ENCODE results near the gene METTL5. TPM values are rescaled to one million over a fixed set of nuclear protein-coding genes. Genes with fewer than 3 reads are reported as not detected.

METTL5 gene
- total RNA-seq, 2 donors from 2014 or later, result 76.1 to 102 TPM

DNA sequence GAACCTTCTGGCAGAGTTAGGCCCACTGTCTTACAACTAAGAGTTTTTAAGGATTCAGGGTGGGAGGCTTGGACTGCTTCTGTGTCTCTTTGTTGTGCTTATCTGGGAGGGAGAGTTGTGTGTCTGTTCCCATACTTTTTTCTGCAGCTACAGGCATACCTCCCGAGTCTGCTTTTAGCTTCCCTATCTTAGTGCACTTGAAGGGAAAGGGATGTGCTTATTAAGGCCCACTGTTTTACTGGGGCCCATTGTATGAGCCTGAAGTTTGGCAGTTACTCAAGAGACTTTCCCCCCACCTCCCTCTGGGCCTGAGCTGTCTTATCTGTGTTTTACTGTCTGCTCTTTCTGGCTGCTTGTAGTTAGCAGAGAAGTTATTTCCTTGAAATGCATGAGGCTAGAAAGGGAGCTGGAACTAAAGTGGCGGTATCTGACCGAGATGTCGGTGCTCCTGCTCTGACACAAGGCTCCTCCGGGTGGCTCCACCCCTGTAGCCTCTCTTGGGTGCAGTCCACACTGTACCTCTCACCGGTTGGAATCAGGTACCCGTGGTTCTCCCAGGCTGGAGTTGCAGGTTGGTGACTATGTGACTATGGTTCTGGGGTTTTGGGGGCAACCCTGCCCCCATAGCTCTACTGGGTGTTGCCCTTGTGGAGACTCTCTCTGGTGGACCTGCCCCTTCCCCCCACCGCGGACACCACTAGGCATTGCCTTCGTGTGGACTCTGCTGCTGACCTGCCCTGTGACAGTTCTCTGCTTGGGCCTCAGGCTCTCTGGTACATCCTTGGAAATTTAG, 15.4 kb upstream of the METTL5 start:
- no peak overlapping the region for H3K4me3 Mint-ChIP-seq
- WGBS, 2 experiments (ENCODE audit: insufficient coverage in 1 of 2, insufficient read length in 1 of 2), result 90 to 97% methylated on average over 5 to 10 of the region's 10 CpGs
- Histone ChIP-seq H3K4me1 (ENCODE audit: control insufficient read depth, insufficient read depth, low read length) (no peaks in the 10 kb centered on the region), H3K27me3 (ENCODE audit: control insufficient read depth, insufficient read depth, low read length, poor library complexity, severe bottlenecking) (no peaks in the 10 kb centered on the region), H3K9ac (ENCODE audit: extremely low read depth, low read length, poor library complexity, severe bottlenecking) (no peak overlapping the region), H3K4me3 (ENCODE audit: low read length) (no peak overlapping the region), H3K27ac (ENCODE audit: low read depth, low read length) (no peak overlapping the region), H3K36me3 (ENCODE audit: control insufficient read depth, insufficient read depth, low read length) (peaks cover 11% of the 10 kb centered on the region), H3K9me3 (ENCODE audit: control insufficient read depth, low read length) (peaks cover 11% of the 10 kb centered on the region)
- no peaks in the 10 kb centered on the region for H3K27me3 Mint-ChIP-seq (ENCODE audit: insufficient read depth)
- no peak overlapping the region for H3K27ac Mint-ChIP-seq
- DNase-seq, result no peak
- TF ChIP-seq, protein P1, sequence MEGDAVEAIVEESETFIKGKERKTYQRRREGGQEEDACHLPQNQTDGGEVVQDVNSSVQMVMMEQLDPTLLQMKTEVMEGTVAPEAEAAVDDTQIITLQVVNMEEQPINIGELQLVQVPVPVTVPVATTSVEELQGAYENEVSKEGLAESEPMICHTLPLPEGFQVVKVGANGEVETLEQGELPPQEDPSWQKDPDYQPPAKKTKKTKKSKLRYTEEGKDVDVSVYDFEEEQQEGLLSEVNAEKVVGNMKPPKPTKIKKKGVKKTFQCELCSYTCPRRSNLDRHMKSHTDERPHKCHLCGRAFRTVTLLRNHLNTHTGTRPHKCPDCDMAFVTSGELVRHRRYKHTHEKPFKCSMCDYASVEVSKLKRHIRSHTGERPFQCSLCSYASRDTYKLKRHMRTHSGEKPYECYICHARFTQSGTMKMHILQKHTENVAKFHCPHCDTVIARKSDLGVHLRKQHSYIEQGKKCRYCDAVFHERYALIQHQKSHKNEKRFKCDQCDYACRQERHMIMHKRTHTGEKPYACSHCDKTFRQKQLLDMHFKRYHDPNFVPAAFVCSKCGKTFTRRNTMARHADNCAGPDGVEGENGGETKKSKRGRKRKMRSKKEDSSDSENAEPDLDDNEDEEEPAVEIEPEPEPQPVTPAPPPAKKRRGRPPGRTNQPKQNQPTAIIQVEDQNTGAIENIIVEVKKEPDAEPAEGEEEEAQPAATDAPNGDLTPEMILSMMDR (conservative IDR thresholded peaks at IDR 0.05), result peak; percentile 23
- peaks cover 20% of the 10 kb centered on the region for H3K36me3 Mint-ChIP-seq (ENCODE audit: low read depth)
- peaks cover 2% of the 10 kb centered on the region for H3K9me3 Mint-ChIP-seq
- no peaks in the 10 kb centered on the region for H3K4me1 Mint-ChIP-seq

DNA sequence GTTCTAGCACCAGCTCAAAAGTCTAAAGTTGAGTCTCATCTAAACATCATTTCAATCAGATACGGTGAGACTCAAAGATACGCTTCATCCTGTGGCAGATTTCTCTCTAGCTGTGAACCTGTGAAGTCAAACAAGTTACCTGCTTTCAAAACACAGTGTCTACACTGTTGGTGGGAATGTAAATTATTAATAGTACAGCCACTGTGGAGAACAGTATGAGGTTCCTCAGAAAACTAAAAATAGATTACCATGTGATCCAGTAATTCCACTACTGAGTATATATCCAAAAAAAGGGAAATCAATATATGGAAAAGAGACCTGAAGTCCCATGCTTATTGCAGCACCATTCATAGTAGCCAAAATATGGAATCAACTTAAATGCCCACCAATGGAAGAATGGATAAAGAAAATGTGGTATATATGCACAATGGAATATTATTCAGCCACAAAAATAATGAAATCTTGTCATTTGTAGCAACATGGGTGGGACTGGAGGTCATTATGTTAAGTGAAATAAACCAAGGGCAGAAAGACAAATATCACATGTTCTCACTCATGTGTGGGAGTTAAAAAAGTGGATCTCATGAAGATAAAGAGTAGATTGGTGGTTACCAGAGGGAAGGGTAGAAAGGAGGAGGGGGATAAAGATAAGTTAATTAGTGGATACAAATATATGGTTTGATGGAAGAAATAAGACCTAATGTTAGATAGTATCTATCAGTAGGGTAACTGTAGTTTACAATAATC, 14.2 kb upstream of the METTL5 start:
- TF ChIP-seq, protein P1 (conservative IDR thresholded peaks at IDR 0.05), result no peak
- Histone ChIP-seq H3K36me3 (ENCODE audit: control insufficient read depth, insufficient read depth, low read length) (peaks cover 11% of the 10 kb centered on the region), H3K4me3 (ENCODE audit: low read length) (no peak overlapping the region), H3K9ac (ENCODE audit: extremely low read depth, low read length, poor library complexity, severe bottlenecking) (no peak overlapping the region), H3K9me3 (ENCODE audit: control insufficient read depth, low read length) (peaks cover 11% of the 10 kb centered on the region), H3K27ac (ENCODE audit: low read depth, low read length) (no peak overlapping the region), H3K27me3 (ENCODE audit: control insufficient read depth, insufficient read depth, low read length, poor library complexity, severe bottlenecking) (no peaks in the 10 kb centered on the region), H3K4me1 (ENCODE audit: control insufficient read depth, insufficient read depth, low read length) (no peaks in the 10 kb centered on the region)
- Mint-ChIP-seq H3K4me3 (no peak overlapping the region), H3K9me3 (peaks cover 2% of the 10 kb centered on the region), H3K27ac (no peak overlapping the region), H3K27me3 (ENCODE audit: insufficient read depth) (no peaks in the 10 kb centered on the region), H3K4me1 (no peaks in the 10 kb centered on the region), H3K36me3 (ENCODE audit: low read depth) (peaks cover 21% of the 10 kb centered on the region)
- 96% methylated on average over 2 of the region's 2 CpGs; no CpG with 5 or more reads in 1 of the 2 experiments for WGBS, 2 experiments (ENCODE audit: insufficient coverage in 1 of 2, insufficient read length in 1 of 2)
- DNase-seq, result no peak

DNA sequence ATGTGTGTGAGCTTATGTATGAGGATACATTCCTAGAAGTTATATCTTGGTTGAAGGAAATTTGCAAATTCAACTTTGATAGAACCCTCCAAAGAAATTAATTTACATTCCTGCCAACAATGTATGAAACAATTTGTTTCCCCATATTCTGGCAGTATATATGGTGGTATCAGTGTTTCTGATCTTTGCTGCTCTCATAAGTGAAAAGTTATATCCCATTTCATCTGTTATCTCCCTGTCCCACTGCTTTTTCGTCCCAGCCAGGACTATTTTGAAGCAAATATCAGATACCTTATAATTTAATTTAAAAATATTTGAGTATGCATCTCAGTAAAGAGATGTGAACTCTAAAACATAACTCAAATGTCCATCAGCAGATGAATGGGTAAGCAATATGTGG, 9.7 kb upstream of the METTL5 start:
- H3K9me3 ChIP-seq (ENCODE audit: control insufficient read depth, low read length), result peaks cover 7% of the 10 kb centered on the region

More for the DNA sequence above, 9.7 kb upstream of the METTL5 start:
- WGBS, 2 experiments (ENCODE audit: insufficient coverage in 1 of 2, insufficient read length in 1 of 2), result 100% methylated on average over 1 of the region's 1 CpG; no CpG with 5 or more reads in 1 of the 2 experiments
- peaks cover 14% of the 10 kb centered on the region for H3K36me3 Mint-ChIP-seq (ENCODE audit: low read depth)
- H3K36me3 ChIP-seq (ENCODE audit: control insufficient read depth, insufficient read depth, low read length), result peaks cover 6% of the 10 kb centered on the region
- no peaks in the 10 kb centered on the region for H3K4me1 ChIP-seq (ENCODE audit: control insufficient read depth, insufficient read depth, low read length)
- H3K27ac ChIP-seq (ENCODE audit: low read depth, low read length), result no peak overlapping the region
- no peaks in the 10 kb centered on the region for H3K27me3 ChIP-seq (ENCODE audit: control insufficient read depth, insufficient read depth, low read length, poor library complexity, severe bottlenecking)
- no peak overlapping the region for H3K27ac Mint-ChIP-seq
- no peaks in the 10 kb centered on the region for H3K9me3 Mint-ChIP-seq
- no peak overlapping the region for H3K4me3 Mint-ChIP-seq
- no peaks in the 10 kb centered on the region for H3K27me3 Mint-ChIP-seq (ENCODE audit: insufficient read depth)
- DNase-seq, result no peak
- H3K4me3 ChIP-seq (ENCODE audit: low read length), result no peak overlapping the region
- no peak overlapping the region for H3K9ac ChIP-seq (ENCODE audit: extremely low read depth, low read length, poor library complexity, severe bottlenecking)
- TF ChIP-seq, protein P1 (conservative IDR thresholded peaks at IDR 0.05), result no peak
- peaks cover 3% of the 10 kb centered on the region for H3K4me1 Mint-ChIP-seq

All from endodermal cell (in vitro differentiated cells).